ENCODE data around the gene C2CD3. TPM values are rescaled to one million over a fixed set of nuclear protein-coding genes. Genes with fewer than 3 reads are reported as not detected.

C2CD3 gene
- total and polyA plus RNA-seq, 9 of the 15 experiments (the other 6 are each of a cell fraction or from before 2014, with no cell fraction given), result 4.4 to 20.2 (median 15.4) TPM

- TF ChIP-seq ZNF395 (CRISPR knock-in tag; IDR thresholded peaks at IDR 0.05), result no peak
- TF ChIP-seq TBP (optimal IDR thresholded peaks at IDR 0.05; ENCODE audit: low read depth, low read length), result no peak
- no peak for TF ChIP-seq ZNF165 (CRISPR knock-in tag; IDR thresholded peaks at IDR 0.05; ENCODE audit: borderline replicate concordance)
- no peak for TF ChIP-seq ZNF217 (CRISPR knock-in tag; IDR thresholded peaks at IDR 0.05)
- TF ChIP-seq C11orf30 (IDR thresholded peaks at IDR 0.05; ENCODE audit: low read depth), result no peak
- TF ChIP-seq ZEB2 (IDR thresholded peaks at IDR 0.05), result no peak
- TF ChIP-seq TEAD4 (IDR thresholded peaks at IDR 0.05; ENCODE audit: low read length), result peak; percentile 81
- no peak for TF ChIP-seq TEAD4 (CRISPR knock-in tag; IDR thresholded peaks at IDR 0.05; ENCODE audit: borderline replicate concordance)
- no peak for TF ChIP-seq ERF (CRISPR knock-in tag; IDR thresholded peaks at IDR 0.05)
- no peak for TF ChIP-seq EHMT2 (IDR thresholded peaks at IDR 0.05)
- TF ChIP-seq HMG20B (CRISPR knock-in tag; IDR thresholded peaks at IDR 0.05), result no peak
- peak; percentile 82 for TF ChIP-seq ARID1B (IDR thresholded peaks at IDR 0.05)
- TF ChIP-seq TARDBP (IDR thresholded peaks at IDR 0.05), result no peak
- TF ChIP-seq ESRRB (CRISPR knock-in tag; IDR thresholded peaks at IDR 0.05; ENCODE audit: borderline replicate concordance), result no peak
- TF ChIP-seq ZNF408 (CRISPR knock-in tag; IDR thresholded peaks at IDR 0.05; ENCODE audit: low read depth), result no peak
- TF ChIP-seq RBM15 (IDR thresholded peaks at IDR 0.05; ENCODE audit: insufficient read depth, low read length), result no peak
- no peak for TF ChIP-seq HOXB6 (CRISPR knock-in tag; IDR thresholded peaks at IDR 0.05; ENCODE audit: borderline replicate concordance)
- no peak for TF ChIP-seq NR2C1 (IDR thresholded peaks at IDR 0.05)
- TF ChIP-seq NR2C1 (tag; IDR thresholded peaks at IDR 0.05), result no peak
- TF ChIP-seq HMBOX1 (IDR thresholded peaks at IDR 0.05), result no peak
- TF ChIP-seq ZNF609 (CRISPR knock-in tag; IDR thresholded peaks at IDR 0.05; ENCODE audit: borderline replicate concordance), result no peak
- no peak for TF ChIP-seq BRD9 (IDR thresholded peaks at IDR 0.05; ENCODE audit: low read depth, partially characterized antibody)
- TF ChIP-seq ZNF197 (CRISPR knock-in tag; IDR thresholded peaks at IDR 0.05; ENCODE audit: low read depth), result no peak
- no peak for TF ChIP-seq ZBTB26 (CRISPR knock-in tag; IDR thresholded peaks at IDR 0.05)
These were observed 34.4 kb upstream of the C2CD3 start (continued) for GRCh38 chr11:74205181-74205580.
